NT2/D1 (cell line): ENCODE measurements around the gene MAOB.

ENCODE experiments used
- SUZ12 ChIP-seq: IDR thresholded peaks from 2 replicates; pipeline ENCODE4 v1.6.1; 2011; ENCODE audit not compliant: insufficient read length, insufficient read depth; ENCODE audit errors: extremely low read depth
- YY1 ChIP-seq: IDR thresholded peaks from 2 replicates; pipeline ENCODE4 v1.6.1; 2011; ENCODE audit not compliant: insufficient read length, insufficient read depth

- TF ChIP-seq SUZ12 (no peak), YY1 (no peak)
Measured at GRCh38 chrX:43881410-43882293, 598 bp downstream of the MAOB start.
